GM18907 (cell line): ENCODE measurements around the gene NKAIN2.
A peak's percentile ranks its signal among the peaks of the same experiment; 100 is the strongest.

Source experiments
- ATAC-seq: cut with Tn5 transposase; IDR thresholded peaks from one replicate; pipeline ENCODE4 v1.9.1; 2021; ENCODE audit warnings: mild to moderate bottlenecking, moderate library complexity; ENCODE audit not compliant: unreplicated experiment

The NKAIN2 gene

DNA sequence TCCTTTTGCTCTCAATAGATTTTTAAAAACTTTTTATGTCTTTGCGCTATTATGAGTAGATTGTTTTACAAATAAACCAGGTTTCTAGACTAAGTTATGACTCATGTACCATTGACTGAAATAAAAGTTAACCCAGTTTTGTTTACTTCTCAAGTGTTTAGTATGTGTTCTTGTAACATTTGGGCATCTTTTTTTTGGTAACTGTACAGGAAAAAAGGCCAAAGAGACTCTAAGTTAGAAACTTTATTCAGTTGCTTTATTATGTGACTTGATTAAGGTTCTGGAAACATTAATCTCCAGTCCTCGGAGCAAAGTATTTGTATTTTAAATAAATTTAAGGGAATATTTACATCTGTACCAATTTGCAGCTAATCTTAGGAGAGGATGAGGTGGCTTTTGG, 2.9 kb downstream of the NKAIN2 start:
- no peak for ATAC-seq

DNA sequence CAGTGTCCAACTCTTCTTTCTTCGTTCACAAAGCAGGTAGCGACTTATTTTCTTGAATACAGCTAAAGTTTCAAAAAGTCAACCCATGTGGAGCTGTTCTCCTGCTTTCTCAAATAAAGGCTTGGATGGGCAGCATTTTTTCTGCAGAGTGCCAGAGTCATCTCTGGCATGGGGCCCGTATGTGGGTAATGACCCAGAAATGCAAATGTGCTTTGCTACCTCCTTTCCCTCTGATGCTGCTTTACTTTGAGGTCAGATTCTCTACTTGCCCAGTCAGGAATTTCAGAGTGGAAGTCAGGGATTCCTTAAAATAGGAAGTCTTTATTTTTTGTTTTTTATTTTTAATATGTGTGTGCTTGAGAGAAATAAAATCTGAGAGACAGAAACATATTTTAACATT, 4.9 kb downstream of the NKAIN2 start:
- ATAC-seq = no peak

GRCh38 chr6:123810214-123810613, 6.5 kb downstream of the NKAIN2 start:
- ATAC-seq = no peak

DNA sequence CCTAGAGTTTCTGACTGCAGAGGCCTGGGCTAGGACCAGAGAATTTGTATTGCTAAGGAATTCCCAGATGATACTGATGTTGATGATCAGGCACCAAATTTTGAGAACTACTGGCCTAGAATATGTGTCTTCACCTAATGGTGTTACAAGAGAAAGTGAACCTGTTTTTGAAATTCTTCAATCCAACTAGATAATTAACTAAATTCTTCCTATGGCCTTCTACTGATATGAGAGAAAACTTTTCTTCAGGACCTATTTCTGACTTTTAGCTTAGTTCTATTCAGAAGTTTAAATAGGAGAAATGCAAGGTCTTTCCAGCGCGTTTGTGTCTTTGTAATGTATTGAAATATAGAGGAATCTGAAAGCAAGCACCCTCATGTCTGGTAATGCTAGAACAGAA, 7.3 kb downstream of the NKAIN2 start:
- ATAC-seq = no peak

GRCh38 chr6:123811378-123811777, 7.7 kb downstream of the NKAIN2 start:
- no peak for ATAC-seq

GRCh38 chr6:123812621-123813020, 9.0 kb downstream of the NKAIN2 start:
- no peak for ATAC-seq

DNA sequence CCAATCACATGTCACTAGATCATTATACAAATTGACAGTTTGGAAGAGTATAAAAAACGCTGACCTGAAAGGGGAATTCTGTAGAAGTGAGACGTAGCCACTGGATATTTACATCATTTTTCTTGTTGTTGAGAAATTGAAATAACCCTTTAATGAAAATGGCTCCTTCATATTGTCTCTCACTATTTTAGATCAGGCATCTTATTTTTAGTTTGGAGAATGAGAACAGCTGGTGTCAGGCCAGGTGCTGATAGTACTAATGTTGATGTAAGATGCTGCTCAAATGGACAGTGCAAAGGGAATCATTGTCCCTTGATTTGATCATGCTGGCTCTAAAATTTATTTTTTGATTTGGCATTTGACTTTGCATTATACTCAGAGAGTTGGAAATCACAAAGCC, 17.4 kb downstream of the NKAIN2 start:
- no peak for ATAC-seq

- no peak for ATAC-seq
Observed at GRCh38 chr6:123829302-123829953, 25.8 kb downstream of the NKAIN2 start.

- no peak for ATAC-seq
Observed at GRCh38 chr6:123830120-123830519, 26.5 kb downstream of the NKAIN2 start.

DNA sequence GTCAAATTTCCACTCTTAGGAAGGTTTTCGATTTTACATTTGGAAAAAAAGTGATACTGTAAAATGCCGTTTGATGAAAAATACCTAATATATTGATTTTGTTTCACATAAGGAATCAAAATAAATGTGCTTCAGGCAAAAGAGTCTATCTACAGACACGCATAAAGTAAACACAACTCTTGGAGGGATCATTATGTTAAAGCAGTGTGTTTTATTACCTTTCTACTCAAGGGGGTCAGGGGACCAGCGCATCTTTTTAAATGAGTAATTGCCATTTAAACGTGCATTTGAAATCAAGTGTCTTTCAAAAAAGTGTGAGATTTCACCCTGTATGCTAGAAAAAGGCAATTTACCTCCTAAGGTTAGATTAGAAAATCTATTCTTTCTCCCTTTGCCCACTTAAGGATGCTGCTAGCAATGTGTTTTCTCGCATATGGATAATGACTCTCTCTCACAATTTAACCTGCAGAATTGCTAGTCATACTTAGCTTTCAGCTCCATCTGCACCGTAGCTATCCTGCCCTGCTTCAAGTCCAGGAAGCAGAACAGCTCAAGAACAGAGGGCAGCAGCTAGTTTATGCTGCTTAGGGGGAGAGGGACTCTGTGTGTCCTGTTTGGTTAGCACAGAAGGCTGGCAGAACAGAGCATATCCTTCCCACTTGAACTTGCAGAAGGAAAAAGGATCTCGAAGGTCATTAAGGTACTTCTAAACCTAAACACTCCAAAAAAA, 35.0 kb downstream of the NKAIN2 start:
- no peak for ATAC-seq

- no peak for ATAC-seq
Observed at GRCh38 chr6:123841067-123841896, 37.6 kb downstream of the NKAIN2 start.

DNA sequence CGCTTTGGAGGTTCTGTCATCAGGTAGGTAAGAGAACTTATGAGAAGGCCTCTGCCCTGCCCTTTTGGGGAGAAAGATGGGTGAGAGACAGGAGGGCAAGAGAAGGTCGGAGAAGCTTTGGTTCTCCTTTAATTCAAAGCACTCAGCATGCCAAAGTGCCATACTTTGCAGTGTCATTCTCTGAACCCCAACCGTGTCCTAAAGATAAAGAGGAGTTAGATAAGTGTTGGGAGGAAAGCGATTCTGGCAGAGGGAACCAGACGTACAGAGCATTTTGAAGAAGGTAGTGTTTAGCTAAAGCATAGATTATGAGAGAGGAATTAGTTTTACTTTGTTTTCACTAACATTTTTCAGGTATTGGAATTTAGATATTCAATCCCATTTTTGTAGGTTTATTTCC, 40.3 kb downstream of the NKAIN2 start:
- no peak for ATAC-seq

- ATAC-seq = no peak
Observed at GRCh38 chr6:123848347-123848746, 44.7 kb downstream of the NKAIN2 start.

- no peak for ATAC-seq
Observed at GRCh38 chr6:123849406-123849805, 45.7 kb downstream of the NKAIN2 start.

DNA sequence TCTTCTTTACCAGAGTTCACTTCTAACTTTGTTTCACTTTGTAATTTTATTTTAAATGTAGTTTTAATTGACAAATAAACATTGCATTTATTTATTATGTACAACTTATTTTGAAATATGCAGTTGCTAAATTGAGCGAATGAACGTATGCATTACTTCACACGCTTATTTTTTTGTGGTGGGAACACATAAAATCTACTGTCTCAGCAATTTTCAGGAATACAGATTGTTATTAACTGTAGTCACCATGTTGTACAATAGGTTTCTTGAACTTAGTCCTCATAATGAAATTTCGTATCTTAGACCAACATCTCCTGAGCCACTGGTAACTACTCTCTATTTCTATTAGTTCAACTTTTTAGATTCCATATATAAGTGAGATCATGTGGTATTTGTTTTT, 46.9 kb downstream of the NKAIN2 start:
- no peak for ATAC-seq

- ATAC-seq = no peak
Observed at GRCh38 chr6:123854201-123854600, 50.5 kb downstream of the NKAIN2 start.

- no peak for ATAC-seq
Observed at GRCh38 chr6:123855506-123855905, 51.8 kb downstream of the NKAIN2 start.

GRCh38 chr6:123859291-123859690, 55.6 kb downstream of the NKAIN2 start:
- ATAC-seq = no peak

- ATAC-seq = no peak
Observed at GRCh38 chr6:123869334-123869733, 65.7 kb downstream of the NKAIN2 start.

DNA sequence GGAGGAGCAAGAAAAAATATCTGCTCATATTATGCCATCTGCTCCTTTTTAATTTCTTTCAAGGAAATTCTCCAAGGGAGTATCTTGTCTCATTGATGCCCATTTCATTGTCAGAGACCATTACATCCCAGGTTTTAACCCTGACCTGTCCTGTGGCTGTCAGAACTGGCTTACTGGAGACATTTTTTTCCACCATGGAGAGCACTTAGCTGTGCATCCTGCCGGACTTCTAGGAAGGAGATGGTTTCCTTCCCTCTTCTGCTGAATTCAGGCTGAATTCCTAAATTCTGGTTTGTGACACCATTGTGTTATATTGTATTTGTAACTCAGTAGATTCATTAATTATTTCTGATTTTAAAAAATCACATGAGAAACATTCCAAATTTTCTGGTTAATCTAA, 70.3 kb downstream of the NKAIN2 start:
- no peak for ATAC-seq

GRCh38 chr6:123875784-123876183, 72.1 kb downstream of the NKAIN2 start:
- ATAC-seq = peak; percentile 58

DNA sequence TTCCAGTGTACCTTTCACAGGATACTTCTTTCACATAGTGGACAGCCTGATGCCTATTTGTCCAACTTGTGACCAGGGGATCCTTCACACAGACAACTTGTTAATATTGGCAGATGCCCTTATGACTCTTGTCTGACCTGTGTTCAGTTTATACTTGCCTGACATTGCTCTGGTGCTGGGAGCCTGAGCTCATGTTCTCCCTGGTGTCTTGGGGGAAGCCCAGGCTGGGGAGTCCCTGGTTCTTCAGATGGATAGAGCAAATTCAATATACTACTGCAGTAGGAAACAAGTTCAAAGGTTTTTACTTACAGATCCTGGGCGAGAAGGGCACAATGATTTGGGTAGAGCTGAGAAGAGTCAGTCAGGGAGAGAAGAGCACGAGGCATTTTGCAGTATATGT, 76.1 kb downstream of the NKAIN2 start:
- peak; percentile 86 for ATAC-seq
